NCI-H1436 treated with DMSO at 0.1 percent for 48 hours (cell line): ENCODE measurements around the gene DNAAF5.

Experiments
- DNase-seq: peaks from one replicate; lab custom pipeline; 2025; lab: John Stamatoyannopoulos, UW

The DNAAF5 gene

GRCh38 chr7:707296-708000 is 19.1 kb upstream of the DNAAF5 start:
- DNase-seq = no peak

- no peak for DNase-seq
Measured at GRCh38 chr7:710161-710560, 16.3 kb upstream of the DNAAF5 start.

DNA sequence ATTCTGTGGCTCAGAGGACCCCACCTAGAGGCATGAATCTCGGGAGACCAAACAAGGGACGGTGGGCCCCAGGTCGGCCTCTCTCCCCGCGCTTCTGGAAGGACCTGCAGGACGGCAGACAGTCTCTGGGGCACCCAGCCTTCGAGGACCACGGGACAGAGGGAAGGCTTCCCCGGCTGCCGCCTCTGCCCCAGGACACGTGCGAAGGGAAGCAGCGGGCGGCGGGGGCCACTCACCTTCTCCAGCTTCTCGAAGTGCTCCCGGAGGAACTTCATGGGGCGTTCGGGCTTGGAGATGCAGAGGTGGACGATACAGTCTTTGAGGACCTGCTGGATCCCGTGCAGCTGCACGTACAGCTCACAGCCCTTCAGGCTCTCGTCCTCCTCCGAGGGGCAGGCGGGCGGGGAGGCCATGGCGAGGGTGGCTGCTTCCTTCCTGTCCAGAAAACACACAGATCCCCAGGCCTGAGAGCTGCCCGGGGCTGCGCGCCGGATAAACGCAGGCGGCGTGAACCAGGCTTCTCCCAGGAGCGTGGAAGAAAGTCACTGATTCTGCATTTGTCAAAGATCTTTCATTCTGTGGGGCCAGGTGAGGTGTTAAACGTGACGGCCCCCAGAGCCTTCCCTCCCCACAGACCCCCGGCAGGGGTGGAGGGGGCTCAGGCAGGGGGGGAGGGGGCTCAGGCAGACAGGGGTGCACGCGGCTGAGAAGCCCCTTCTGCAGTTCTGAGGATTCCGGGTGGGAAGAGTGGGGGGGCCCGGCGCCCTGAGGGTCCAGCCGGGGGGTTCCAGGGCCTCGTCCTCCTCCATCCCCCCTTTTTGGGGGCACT is 15.2 kb upstream of the DNAAF5 start:
- DNase-seq = no peak

- DNase-seq = no peak
Measured at GRCh38 chr7:711922-712380, 14.5 kb upstream of the DNAAF5 start.

GRCh38 chr7:712381-713138 is 13.9 kb upstream of the DNAAF5 start:
- no peak for DNase-seq

GRCh38 chr7:713139-713457 is 13.4 kb upstream of the DNAAF5 start:
- DNase-seq = no peak

GRCh38 chr7:713488-714230 is 12.8 kb upstream of the DNAAF5 start:
- DNase-seq = no peak

GRCh38 chr7:714251-714671 is 12.2 kb upstream of the DNAAF5 start:
- no peak for DNase-seq

- no peak for DNase-seq
Measured at GRCh38 chr7:716222-716621, 10.3 kb upstream of the DNAAF5 start.

- no peak for DNase-seq
Measured at GRCh38 chr7:716636-717035, 9.9 kb upstream of the DNAAF5 start.

DNA sequence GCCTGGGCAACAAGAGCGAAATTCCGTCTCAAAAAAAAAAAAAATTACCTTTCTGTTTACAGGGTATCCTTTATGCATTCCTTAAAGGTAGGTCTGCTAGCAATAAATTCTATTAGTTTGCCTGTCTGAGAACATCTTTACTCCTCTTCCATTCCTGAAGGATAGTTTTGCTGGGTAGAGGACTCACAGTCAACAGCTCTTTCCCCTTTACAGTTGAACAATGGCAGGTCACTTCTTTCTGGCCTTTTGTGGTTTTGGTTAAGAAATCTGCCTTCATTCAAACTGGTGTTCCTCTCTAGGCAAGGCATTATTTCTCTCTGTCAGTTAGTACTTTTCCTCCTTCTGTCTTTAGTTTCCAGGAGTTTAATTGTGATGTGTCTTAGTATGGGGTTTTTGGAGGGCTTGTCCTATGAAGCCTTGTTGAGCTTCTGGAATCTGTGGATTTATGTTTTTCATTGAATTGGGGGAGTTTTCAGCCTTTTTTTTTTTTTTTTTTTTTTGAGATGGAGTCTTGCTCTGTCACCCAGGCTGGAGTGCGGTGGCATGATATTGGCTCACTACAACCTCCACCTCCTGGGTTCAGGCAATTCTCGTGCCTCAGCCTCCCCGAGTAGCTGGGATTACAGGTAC is 4.8 kb upstream of the DNAAF5 start:
- no peak for DNase-seq

- no peak for DNase-seq
Measured at GRCh38 chr7:723541-723940, 3.0 kb upstream of the DNAAF5 start.

GRCh38 chr7:724298-724697 is 2.2 kb upstream of the DNAAF5 start:
- DNase-seq = no peak

DNA sequence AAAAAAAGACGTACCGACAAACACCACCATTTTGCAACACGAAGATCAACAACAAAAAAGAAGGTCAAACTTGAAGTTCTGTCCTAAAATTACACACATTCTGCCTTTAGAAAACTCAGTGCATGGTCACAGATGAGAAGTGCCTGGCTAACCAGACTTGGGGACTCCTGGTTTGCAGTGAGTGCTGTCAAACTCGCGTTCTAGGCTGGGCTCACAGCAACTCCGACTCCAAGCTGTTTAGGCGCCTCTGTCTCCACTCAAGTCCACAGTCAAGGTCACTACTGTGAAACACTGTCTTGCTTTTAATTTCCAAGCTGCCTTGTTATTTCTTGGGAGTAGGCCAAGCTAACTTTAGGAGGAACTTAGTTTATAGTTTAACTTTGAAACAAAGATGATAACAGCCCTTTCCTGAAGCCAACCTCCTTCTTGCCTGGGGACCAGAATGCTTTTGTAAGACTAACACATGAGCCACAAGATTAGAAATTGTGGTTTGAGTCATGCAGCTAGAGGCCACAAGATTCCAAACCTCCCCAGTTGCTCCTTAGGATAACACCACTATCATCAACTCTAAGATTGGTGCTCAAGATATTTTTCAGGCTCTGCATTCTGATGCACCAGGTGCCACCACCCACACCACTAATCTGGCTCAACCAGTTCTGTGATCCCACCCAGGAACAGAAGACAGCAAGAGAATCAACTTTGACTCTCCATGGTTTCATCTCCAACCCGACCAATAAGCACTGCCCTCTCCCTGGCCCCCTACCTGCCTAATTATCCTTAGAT is 1.1 kb upstream of the DNAAF5 start:
- DNase-seq = no peak

DNA sequence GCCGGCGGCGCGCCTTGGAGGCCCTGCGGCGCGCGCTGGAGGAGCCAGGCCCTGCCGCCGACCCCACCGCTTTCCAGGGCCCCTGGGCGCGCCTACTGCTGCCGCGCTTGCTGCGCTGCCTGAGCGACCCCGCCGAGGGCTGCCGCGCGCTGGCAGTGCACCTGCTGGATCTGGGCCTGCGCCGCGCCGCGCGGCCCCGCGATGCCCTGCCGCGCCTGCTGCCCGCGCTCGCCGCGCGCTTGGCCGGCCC is 280 bp downstream of the DNAAF5 start:
- DNase-seq = no peak

- no peak for DNase-seq
Measured at GRCh38 chr7:727104-727805, 756 bp downstream of the DNAAF5 start, which contains the start of gene PRKAR1B. Gene PRKAR1B, minus strand, starts transcription at chr7:727281. Its CDS starts 15,776 bp downstream, at chr7:711505.

- no peak for DNase-seq
Measured at GRCh38 chr7:727806-728460, 1.4 kb downstream of the DNAAF5 start.

DNA sequence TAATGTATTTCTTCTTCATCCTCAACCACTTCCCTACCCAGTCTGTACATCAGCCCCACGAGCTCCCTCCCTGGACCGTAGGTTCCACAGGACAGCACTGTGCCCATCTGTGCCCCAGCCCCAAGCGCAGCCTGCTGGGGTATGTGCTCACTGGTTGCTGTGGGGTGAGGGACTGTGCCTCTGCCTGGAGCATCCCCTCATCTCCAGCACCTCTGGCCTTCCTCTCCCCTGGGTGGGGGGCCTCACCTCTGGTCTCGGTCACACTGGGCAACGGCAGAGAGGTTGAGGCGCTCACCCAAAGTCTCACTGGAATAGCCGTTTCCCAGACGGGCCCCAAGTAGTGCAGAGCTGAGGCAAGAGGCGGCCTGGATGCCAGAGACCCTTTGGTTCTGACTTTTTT is 2.1 kb downstream of the DNAAF5 start:
- DNase-seq = no peak

DNA sequence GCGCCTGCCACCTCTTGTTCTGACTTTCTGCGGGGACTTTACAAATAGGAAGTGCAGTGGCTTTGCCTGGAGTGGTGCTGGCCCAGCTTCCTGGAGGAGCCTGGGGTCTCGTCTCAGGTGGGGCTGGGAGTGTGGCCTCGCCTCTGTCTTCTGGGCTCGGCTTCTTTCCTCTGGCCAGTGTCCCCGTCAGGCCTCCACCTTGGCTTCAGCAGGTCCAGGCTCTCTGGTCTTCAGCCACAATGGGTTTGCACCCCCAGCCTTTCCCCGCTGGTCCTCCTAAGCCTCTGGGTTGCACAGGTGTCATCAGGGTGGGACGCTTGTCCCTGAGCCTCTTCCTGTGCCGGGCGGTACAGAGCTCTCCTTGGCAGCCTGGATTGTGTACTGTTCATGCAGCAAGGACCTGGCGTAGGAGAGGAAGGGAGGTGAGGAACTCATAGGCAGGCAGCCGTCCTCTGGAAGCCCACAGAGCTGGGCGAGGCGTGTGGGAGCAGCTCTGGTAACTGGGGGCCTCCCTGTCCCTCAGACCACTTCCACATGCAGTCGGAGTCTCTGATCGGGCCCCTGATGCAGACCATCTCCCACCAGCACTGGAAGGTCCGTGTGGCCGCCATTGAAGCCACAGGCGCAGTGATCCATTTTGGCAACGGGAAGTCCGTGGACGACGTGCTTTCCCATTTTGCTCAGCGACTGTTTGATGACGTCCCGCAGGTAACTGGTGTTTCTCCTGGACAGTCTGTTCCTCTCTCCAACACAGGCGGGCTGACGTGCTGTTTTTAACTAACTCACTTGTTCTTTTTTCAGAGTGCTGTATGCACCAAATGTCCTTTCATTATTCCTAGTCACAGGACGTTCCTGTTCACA is 2.9 kb downstream of the DNAAF5 start:
- DNase-seq = no peak
